Activated CD8-positive, alpha-beta memory T cell treated with anti-CD3 and anti-CD28 coated beads, Interleukin-2, amount 50 U/mL, for 1 hour (primary cell): ENCODE results near the gene ERC1.
"Not testable (repeated sequence)": the region's sequence is repeated elsewhere in the genome, so short reads cannot be mapped to it uniquely, and the experiment has no call there.

ENCODE experiments used
- DNase-seq: peaks from one replicate; pipeline ENCODE4 v3.0.0-alpha.2; 2020; ENCODE audit errors: extremely low read depth

ERC1 gene

DNA sequence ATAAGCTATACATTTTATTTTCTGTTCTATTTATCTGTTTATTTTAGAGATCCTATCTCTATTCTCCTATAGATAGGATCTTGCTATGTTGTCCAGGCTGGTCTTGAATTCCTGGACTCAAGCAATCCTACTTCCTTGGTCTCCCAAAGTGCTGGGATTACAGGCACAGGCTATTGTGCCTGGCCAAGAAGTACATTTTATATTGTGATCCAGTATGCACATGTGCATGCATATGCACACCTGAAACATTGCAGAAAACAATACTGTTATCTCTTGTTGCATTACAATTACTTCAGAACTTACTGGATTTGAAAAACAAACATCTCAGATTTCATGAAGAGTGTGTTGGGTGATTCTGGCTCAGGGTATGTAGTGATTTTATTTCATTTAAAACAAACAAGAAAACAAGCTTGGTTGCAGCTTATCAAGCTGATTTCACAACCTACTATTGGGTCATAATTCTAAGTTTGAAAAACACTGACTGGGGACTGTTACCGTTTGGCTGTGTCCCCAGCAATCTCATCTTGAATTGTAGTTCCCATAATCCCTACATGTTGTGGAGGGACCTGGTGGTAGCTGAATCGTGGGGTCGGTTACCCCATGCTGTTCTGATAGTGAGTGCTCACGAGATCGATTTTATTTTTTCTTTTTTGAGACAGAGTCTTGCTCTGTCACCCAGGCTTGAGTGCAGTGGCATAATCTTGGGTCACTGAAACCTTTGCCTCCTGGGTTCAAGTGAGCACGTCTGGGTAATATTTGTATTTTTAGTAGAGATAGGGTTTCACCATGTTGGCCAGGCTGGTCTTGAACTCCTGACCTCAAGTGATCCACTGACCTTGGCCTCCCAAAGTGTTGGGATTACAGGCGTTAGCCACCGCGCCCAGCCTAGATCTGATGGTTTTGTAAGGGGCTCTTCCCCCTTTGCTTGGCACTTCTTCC, 31.3 kb downstream of the ERC1 start:
- DNase-seq: no peak

DNA sequence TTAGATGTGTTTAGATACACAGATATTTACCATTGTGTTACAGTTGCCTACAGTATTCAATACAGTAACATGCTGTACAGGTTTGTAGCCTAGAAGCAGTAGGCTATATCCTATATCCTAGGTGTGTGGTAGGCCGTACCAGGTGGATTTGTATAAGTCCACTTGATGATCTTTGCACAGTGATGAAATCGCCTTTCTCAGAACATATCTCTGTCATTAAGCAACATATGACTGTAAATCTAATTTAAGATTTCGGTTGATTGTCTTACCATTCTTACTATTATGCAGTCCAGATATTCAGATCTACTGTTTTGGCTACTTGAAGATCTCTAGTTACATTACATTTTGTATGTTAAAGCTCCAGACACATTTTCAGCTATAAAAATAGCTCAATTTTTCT, 39.8 kb downstream of the ERC1 start:
- DNase-seq: no peak

- no peak for DNase-seq
Observed at GRCh38 chr12:1034243-1034642, 43.2 kb downstream of the ERC1 start.

- DNase-seq: no peak
Observed at GRCh38 chr12:1034751-1035457, 43.9 kb downstream of the ERC1 start.

DNA sequence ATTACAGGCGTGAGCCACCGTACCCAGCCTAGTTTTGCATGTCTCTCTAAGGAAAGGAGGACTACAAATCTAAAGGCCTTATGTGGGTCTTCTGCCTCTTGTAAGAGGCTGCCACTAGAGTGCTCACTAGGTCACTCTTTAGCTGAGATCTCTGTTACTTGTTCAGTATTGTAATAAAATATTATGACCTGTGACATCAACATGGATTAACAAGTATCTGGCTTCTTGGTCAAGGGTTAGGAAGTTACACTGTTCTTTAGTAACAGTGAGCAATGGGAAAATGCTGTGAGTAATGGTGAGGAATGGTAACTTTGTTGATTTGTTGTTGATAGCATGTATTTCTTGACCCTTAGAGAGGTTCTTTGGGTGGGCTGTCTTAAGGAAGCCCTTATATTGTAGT, 50.5 kb downstream of the ERC1 start:
- no peak for DNase-seq

GRCh38 chr12:1044199-1044598, 53.2 kb downstream of the ERC1 start:
- no peak for DNase-seq

- DNase-seq: no peak
Observed at GRCh38 chr12:1044696-1045095, 53.7 kb downstream of the ERC1 start.

DNA sequence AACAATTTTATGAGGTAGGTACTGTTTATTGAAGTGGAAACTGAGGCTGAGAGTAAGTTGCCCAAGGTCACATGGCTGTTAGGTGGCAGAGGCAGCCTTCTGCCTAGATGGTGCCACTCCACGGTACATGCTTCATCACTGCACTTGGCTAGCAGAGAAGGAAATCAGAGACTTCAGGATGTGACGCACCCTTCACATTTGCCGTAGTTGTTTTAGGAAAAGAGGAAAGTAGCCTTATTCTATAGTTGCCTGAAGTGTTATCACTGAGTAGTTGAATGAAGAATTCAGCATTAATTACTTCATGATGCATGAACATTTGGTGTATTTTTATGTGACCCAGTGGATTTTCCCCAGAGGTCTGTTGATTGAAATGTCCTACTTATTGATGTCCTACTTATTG, 55.7 kb downstream of the ERC1 start:
- DNase-seq: no peak

DNA sequence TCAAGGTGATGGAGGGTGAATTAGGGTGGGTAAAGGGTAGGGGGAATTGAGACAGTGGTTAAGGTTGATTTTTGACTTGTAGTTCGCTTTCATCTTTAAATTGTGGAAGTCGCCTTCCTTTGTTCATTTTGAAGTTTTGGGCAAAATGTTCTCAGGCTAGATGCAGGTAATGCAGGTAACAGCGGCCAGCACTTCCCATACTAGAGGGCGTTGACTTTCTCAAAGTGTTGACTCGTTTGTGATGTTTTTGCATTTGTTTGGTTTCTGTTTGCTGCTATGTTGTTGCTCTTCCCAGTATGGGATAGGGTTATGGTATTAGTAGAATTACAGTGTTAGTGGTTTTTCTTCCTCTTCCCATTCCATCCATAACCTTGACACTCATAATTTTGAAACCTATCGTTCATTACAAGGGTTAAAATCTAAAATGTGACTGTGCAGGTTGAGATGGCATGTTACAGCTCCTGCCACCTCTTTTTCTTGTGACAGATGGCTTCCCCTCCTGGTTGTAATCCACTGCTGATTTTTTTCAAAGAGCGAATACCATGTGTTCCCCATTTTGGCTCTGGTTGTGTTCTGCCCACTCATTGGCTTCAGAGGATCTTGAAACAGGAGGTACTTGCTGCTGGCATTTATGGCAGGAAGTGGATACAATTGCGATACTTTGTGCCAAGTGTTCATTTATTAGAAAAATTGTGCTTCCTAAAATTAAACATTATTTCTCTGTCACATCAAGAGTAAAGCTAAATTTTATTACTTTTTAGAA, 57.1 kb downstream of the ERC1 start:
- no peak for DNase-seq

- DNase-seq: no peak
Observed at GRCh38 chr12:1050059-1050707, 59.2 kb downstream of the ERC1 start.

DNA sequence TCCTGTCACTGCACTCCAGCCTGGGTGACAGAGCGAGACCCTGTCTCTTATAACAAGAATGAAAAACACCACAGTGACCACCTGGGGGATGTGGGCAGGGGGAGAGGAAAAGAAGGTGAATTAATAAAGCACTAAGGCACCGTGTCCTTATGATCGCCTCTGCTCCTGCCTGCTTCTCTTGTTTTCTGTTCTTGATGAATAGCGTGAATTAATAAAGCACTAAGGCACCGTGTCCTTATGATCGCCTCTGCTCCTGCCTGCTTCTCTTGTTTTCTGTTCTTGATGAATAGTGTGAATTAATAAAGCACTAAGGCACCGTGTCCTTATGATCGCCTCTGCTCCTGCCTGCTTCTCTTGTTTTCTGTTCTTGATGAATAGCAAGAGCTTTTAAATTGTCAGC, 60.6 kb downstream of the ERC1 start:
- not testable (repeated sequence) for DNase-seq

GRCh38 chr12:1053690-1054089, 62.7 kb downstream of the ERC1 start:
- DNase-seq: no peak

- DNase-seq: no peak
Observed at GRCh38 chr12:1054117-1054870, 63.3 kb downstream of the ERC1 start.

DNA sequence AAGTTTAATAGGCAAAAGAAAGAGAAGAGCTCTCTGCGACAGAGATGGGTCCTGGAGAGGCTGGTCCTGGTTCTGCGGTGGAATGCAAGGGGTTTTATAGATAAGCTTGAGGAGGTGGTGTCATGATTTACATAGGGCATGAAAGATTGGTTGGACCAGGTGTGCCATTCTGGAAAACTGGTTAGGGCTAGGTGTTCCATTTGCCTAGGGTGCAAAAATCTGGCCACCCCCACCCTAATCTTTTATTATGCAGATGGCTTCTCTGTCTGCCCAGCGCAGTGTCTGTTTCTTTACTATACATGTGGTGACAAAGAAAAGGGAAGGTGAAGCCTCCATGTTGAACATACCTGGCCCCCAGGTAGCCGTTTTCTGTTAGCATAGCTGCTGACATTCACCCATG, 65.4 kb downstream of the ERC1 start:
- DNase-seq: no peak

DNA sequence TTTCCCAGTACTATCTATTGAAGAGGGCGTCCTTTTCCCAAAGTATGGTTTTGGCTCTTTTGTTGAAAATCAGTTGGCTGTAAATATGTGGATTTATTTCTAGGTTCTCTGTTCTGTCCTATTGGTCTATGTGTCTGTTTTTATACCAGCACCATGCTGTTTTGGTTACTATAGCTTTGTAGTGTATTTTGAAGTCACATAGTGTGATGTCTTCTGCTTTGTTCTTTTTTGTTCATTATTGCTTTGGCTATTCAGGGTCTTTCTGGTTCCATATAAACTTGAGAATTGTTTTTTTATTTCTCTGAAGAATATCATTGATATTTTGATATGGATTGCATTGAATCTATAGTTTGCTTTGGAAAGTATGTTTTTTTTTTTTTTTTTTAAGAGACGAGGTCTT, 67.4 kb downstream of the ERC1 start:
- DNase-seq: no peak

GRCh38 chr12:1059162-1059561, 68.1 kb downstream of the ERC1 start:
- no peak for DNase-seq

- no peak for DNase-seq
Observed at GRCh38 chr12:1063852-1064251, 72.8 kb downstream of the ERC1 start.

- DNase-seq: no peak
Observed at GRCh38 chr12:1064317-1064716, 73.3 kb downstream of the ERC1 start.

- no peak for DNase-seq
Observed at GRCh38 chr12:1065629-1066028, 74.6 kb downstream of the ERC1 start.

DNA sequence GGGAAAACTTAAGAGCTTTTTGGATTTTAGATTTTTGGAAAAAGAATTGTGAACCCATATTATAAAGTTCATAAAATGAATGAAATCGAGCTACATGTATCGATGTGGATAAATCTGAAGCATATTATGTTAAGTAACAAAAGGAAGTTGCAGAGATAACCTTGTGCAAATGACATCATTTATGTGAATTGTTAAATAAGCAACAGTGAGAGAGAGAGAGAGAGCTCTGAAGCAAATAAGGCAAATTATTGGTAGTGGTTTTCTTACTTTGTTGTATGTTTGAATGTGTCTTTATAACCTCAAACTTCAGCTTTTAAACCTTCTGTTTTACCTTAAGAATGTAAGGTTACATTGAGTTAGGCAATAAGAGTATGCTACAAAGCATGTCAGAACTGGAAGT, 78.8 kb downstream of the ERC1 start:
- no peak for DNase-seq

DNA sequence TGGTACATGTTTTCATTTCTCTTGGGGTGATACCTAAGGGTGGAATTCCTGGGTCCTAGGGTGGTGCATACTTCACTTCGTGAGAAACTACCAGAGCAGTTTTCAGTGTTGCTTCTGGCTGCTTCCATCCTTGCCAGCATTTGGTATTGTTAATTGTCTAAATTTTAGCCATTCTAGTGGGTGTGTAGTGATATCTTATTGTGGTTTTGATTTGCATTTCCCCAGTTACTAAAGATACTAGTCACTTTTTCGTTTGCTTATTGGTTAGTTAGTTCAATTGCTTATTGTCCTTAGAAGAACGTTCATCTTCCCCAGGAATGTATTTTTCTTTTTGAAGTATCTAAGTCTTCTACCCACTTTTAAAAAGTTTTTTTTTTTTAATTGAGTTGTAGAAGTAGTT, 80.2 kb downstream of the ERC1 start:
- no peak for DNase-seq
